A549 (cell line): ENCODE measurements around the gene TBC1D2B. TPM values are rescaled to one million over a fixed set of nuclear protein-coding genes. Genes with fewer than 3 reads are reported as not detected.

ENCODE experiments used
- ATAC-seq, 2 experiments: fragments of 200-7000 bp in 1 of 2; fragments of >200 bp in 1 of 2; cut with Nextera tagmentation in 1 of 2; cut with Tn5 transposase in 1 of 2; 3 replicates each; pipeline versions ENCODE4 v1.8.0 to v1.9.1; 2018 to 2020; ENCODE audit warnings: mild to moderate bottlenecking in 1 of 2, moderate library complexity in 1 of 2
- CTCF ChIA-PET: fragments of 300-600 bp; sonication (Branson Sonifier 250); formaldehyde crosslinking; extraction: SDS; loops from one replicate; lab custom pipeline; 2021; ENCODE audit warnings: antibody characterized with exemption, inconsistent platforms; lab: Yijun Ruan, JAX
- POLR2A ChIA-PET: fragments of 350-600 bp; formaldehyde crosslinking; extraction: SDS; loops from one replicate; lab custom pipeline; 2021; ENCODE audit warnings: antibody characterized with exemption, inconsistent platforms; lab: Yijun Ruan, JAX
- DNase-seq, 2 experiments: peaks; one replicate each; pipeline versions ENCODE4 v3.0.0 to v3.0.0-alpha.2; 2011 to 2016; ENCODE audit warnings: low read depth in 1 of 2, low spot score in 1 of 2
- FAIRE-seq: peaks from 2 replicates; lab custom pipeline; 2011; peaks lifted over from hg19 to GRCh38; lab: Jason Lieb, UNC
- H3K27ac ChIP-seq, 2 experiments: fragments of >200 bp; sonication (Bioruptor Twin); formaldehyde crosslinking; 3 replicates each; pipeline ENCODE4 v1.5.1; 2016 to 2017
- H3K4me1 ChIP-seq: fragments of >200 bp; sonication (Bioruptor Twin); formaldehyde crosslinking; 3 replicates; pipeline ENCODE4 v1.6.1; 2016
- H3K4me2 ChIP-seq: fragments of >200 bp; sonication (Bioruptor Twin); formaldehyde crosslinking; 3 replicates; pipeline ENCODE4 v1.6.1; 2016
- H3K4me3 ChIP-seq: fragments of >200 bp; sonication (Bioruptor Twin); formaldehyde crosslinking; 3 replicates; pipeline ENCODE4 v1.5.1; 2016
- H3K9me3 ChIP-seq: fragments of >200 bp; sonication (Bioruptor Twin); formaldehyde crosslinking; 3 replicates; pipeline ENCODE4 v1.6.1; 2016
- CEBPB ChIP-seq, 2 experiments: fragments of >200 bp in 1 of 2; sonication (Bioruptor Twin) in 1 of 2; formaldehyde crosslinking in 1 of 2; IDR thresholded peaks; 2 replicates each; pipeline ENCODE4 v1.6.1; 2012 to 2016
- CHD2 ChIP-seq: fragments of 150-350 bp; IDR thresholded peaks from 2 replicates; pipeline ENCODE4 v1.6.1; 2014; ENCODE audit warnings: low read length; ENCODE audit not compliant: partially characterized antibody
- CHD4 ChIP-seq: fragments of 200-600 bp; sonication (generic); IDR thresholded peaks from 2 replicates; pipeline ENCODE4 v1.6.1; 2016; ENCODE audit warnings: antibody characterized with exemption, mild to moderate bottlenecking, borderline replicate concordance
- EHMT2 ChIP-seq: fragments of 200-600 bp; sonication (generic); IDR thresholded peaks from 2 replicates; pipeline ENCODE4 v1.6.1; 2016; ENCODE audit warnings: antibody characterized with exemption, low read depth, mild to moderate bottlenecking, moderate library complexity
- FOSL2 ChIP-seq, 2 experiments: fragments of 450-650 bp in 1 of 2; fragments of >200 bp in 1 of 2; sonication (Bioruptor Twin) in 1 of 2; formaldehyde crosslinking; IDR thresholded peaks; 2 replicates each; pipeline versions ENCODE4 v1.5.0 to v1.6.1; 2016 to 2020; ENCODE audit warnings: mild to moderate bottlenecking in 1 of 2, moderate library complexity in 1 of 2
- HDAC2 ChIP-seq: fragments of 200-600 bp; sonication (generic); IDR thresholded peaks from 2 replicates; pipeline ENCODE4 v1.6.1; 2016
- HES2 ChIP-seq: fragments of >200 bp; sonication (Bioruptor Twin); formaldehyde crosslinking; IDR thresholded peaks from 2 replicates; pipeline ENCODE4 v1.6.1; 2016
- HMGXB4 ChIP-seq: fragments of 250-450 bp; sonication (Bioruptor Pico); IDR thresholded peaks from 2 replicates; pipeline ENCODE4 v1.5.0; 2021; ENCODE audit warnings: mild to moderate bottlenecking, moderate library complexity, borderline replicate concordance
- MAFK ChIP-seq: fragments of 450-650 bp; IDR thresholded peaks from 2 replicates; pipeline ENCODE4 v1.6.1; 2014; ENCODE audit not compliant: partially characterized antibody
- MYC ChIP-seq: IDR thresholded peaks from 2 replicates; pipeline ENCODE4 v1.6.1; 2012; ENCODE audit warnings: mild to moderate bottlenecking, inconsistent platforms, low read length, improper control_type of control experiment, borderline replicate concordance
- NPAS2 ChIP-seq: fragments of 250-450 bp; sonication (Bioruptor Pico); IDR thresholded peaks from 2 replicates; pipeline ENCODE4 v1.8.0; 2022; ENCODE audit warnings: mild to moderate bottlenecking, moderate library complexity, borderline replicate concordance
- PBX3 ChIP-seq: IDR thresholded peaks from 2 replicates; pipeline ENCODE4 v1.6.1; 2012
- RAD21 ChIP-seq, 2 experiments: fragments of >200 bp in 1 of 2; sonication (Bioruptor Twin) in 1 of 2; formaldehyde crosslinking in 1 of 2; IDR thresholded peaks in 1 of 2; conservative IDR thresholded peaks in 1 of 2; 2 replicates in 1 of 2; 3 replicates in 1 of 2; pipeline ENCODE4 v1.6.1; 2012 to 2018; ENCODE audit warnings: inconsistent platforms in 1 of 2
- RARB ChIP-seq: fragments of 250-450 bp; sonication (Bioruptor Pico); IDR thresholded peaks from 2 replicates; pipeline ENCODE4 v1.8.0; 2021; ENCODE audit warnings: mild to moderate bottlenecking, moderate library complexity
- REST ChIP-seq: fragments of 200-600 bp; sonication (generic); IDR thresholded peaks from 2 replicates; pipeline ENCODE4 v1.6.1; 2016; ENCODE audit warnings: antibody characterized with exemption, mild to moderate bottlenecking, moderate library complexity
- SREBF2 ChIP-seq: fragments of 450-650 bp; IDR thresholded peaks from 2 replicates; pipeline ENCODE4 v1.6.1; 2014; ENCODE audit warnings: mild to moderate bottlenecking, moderate library complexity
- USF2 ChIP-seq: fragments of 450-650 bp; IDR thresholded peaks from 2 replicates; pipeline ENCODE4 v1.6.1; 2014; ENCODE audit warnings: antibody characterized with exemption
- ZC3H11A ChIP-seq: fragments of 450-650 bp; IDR thresholded peaks from 2 replicates; pipeline ENCODE4 v1.6.1; 2014; ENCODE audit warnings: antibody characterized with exemption, mild to moderate bottlenecking
- WGBS: methylation state at CpG from one replicate; pipeline ENCODE4 v1.1.6; 2017; ENCODE audit errors: missing lambda C conversion rate; 5-methylcytosine and 5-hydroxymethylcytosine counted together
- polyA plus RNA-seq, 4 experiments: library from polyadenylated mRNA; depleted of rRNA in 3 of 4; stranded (reverse); fragments of >200 nt; fragmentation: RNase III in 1 of 4; extraction: RNeasy Plus Mini Kit Qiagen cat#74134 plus additional on column Dnase treatment in 1 of 4; gene quantifications; 2 replicates in 3 of 4; 3 replicates in 1 of 4; pipeline ENCODE4 v1.2.3, GENCODE V29; 2011 to 2017

The TBC1D2B gene
- polyA plus RNA-seq, 2 of the 4 experiments (the other 2 are of a cell fraction), result 13.6 to 13.9 TPM

- peak overlapping the region; percentile 31; the same call in 1 of the 3 replicates for H3K4me2 ChIP-seq
- no peak for TF ChIP-seq ZC3H11A
- no peak for TF ChIP-seq HMGXB4 (CRISPR knock-in tag)
- TF ChIP-seq, all 56 proteins: peak for 0
- Histone ChIP-seq H3K4me1 (peaks cover 42% of the 10 kb centered on the region), H3K4me3 (no peak overlapping the region), H3K27ac (0 out of 6 replicates have a peak overlapping the region, but pooled peaks of 1 of the 2 experiments have one; percentile 3), H3K9me3 (no peaks in the 10 kb centered on the region)
- ChIA-PET POLR2A (interaction anchor here (1.2 kb wide), 1 partner anchor 13 kb away, joined by 6 read pairs; no protein-coding TSS in a partner anchor), CTCF (interaction anchor here (1.0 to 5.8 kb wide), 6 partner anchors 11 to 170 kb away, joined by 3 to 32 read pairs (median 6); no protein-coding TSS in a partner anchor)
- WGBS, result 66% methylated on average over 4 of the region's 4 CpGs
- ATAC-seq, result no peak
- DNase-seq, result no peak
- no peak for FAIRE-seq
Measured at GRCh38 chr15:78070049-78070700, 7.3 kb downstream of the TBC1D2B start.

GRCh38 chr15:78069462-78070029 lies 8.0 kb downstream of the TBC1D2B start:
- DNase-seq (no peak), ATAC-seq (no peak), FAIRE-seq (no peak)
- H3K9me3 ChIP-seq, result no peaks in the 10 kb centered on the region
- 88% methylated on average over 5 of the region's 5 CpGs for WGBS
- H3K4me2 ChIP-seq, result peak overlapping the region; percentile 31; the same call in 1 of the 3 replicates
- H3K4me3 ChIP-seq, result no peak overlapping the region
- ChIA-PET POLR2A (no interaction called here), CTCF (interaction anchor here (1.0 to 5.8 kb wide), 5 partner anchors 10 to 171 kb away, joined by 3 to 32 read pairs (median 7); no protein-coding TSS in a partner anchor)
- H3K27ac ChIP-seq, result 0 out of 6 replicates have a peak overlapping the region, but pooled peaks of 1 of the 2 experiments have one; percentile 3
- H3K4me1 ChIP-seq, result peaks cover 42% of the 10 kb centered on the region
- TF ChIP-seq FOSL2 (IDR thresholded peaks at IDR 0.05) (no peak), FOSL2 (CRISPR knock-in tag; IDR thresholded peaks at IDR 0.05) (no peak), RARB (CRISPR knock-in tag) (no peak), CEBPB (IDR thresholded peaks at IDR 0.05) (no peak), PBX3 (no peak), EHMT2 (no peak), SREBF2 (no peak)

GRCh38 chr15:78069052-78069414 lies 8.5 kb downstream of the TBC1D2B start:
- H3K9me3 ChIP-seq, result no peaks in the 10 kb centered on the region
- H3K4me3 ChIP-seq, result no peak overlapping the region
- ChIA-PET CTCF (interaction anchor here (0.6 to 5.8 kb wide), 3 partner anchors 10 to 45 kb away, joined by 3 to 32 read pairs (median 6); no protein-coding TSS in a partner anchor), POLR2A (no interaction called here)
- H3K27ac ChIP-seq, result peak overlapping the region in 1 of 2 experiments; percentile 38; a peak in 1 of 6 replicates
- ATAC-seq, result no peak
- 81% methylated on average over 7 of the region's 7 CpGs for WGBS
- DNase-seq, result no peak
- TF ChIP-seq MYC (no peak), EHMT2 (no peak), CHD4 (no peak), SREBF2 (no peak), USF2 (no peak), NPAS2 (CRISPR knock-in tag) (no peak), RAD21 (conservative IDR thresholded peaks at IDR 0.05 in 1 of 2, IDR thresholded peaks at IDR 0.05 in 1 of 2) (no peak), ZC3H11A (no peak), HDAC2 (no peak), HES2 (no peak), MAFK (no peak), REST (no peak), CHD2 (no peak)
- peak overlapping the region; percentile 19; the same call in 1 of the 3 replicates for H3K4me2 ChIP-seq
- peaks cover 42% of the 10 kb centered on the region for H3K4me1 ChIP-seq
- FAIRE-seq, result no peak
